22Rv1 (cell line): Measurements from ENCODE around the gene CTNND2.

Experiments used
- H3K27ac ChIP-seq: fragments of 450-650 bp; 2 replicates; pipeline ENCODE4 v1.5.1; 2017
- CTCF ChIP-seq: fragments of 450-650 bp; IDR thresholded peaks from 2 replicates; pipeline ENCODE4 v1.5.1; 2017; ENCODE audit warnings: mild to moderate bottlenecking
- ZFX ChIP-seq: fragments of 450-650 bp; IDR thresholded peaks from 2 replicates; pipeline ENCODE4 v1.6.1; 2017; ENCODE audit warnings: antibody characterized with exemption, borderline replicate concordance

CTNND2 gene

GRCh38 chr5:11247224-11247623 is 657.0 kb downstream of the CTNND2 start:
- H3K27ac ChIP-seq = no peak overlapping the region
- TF ChIP-seq CTCF = no peak
- TF ChIP-seq ZFX = no peak

- TF ChIP-seq CTCF = no peak
- no peak for TF ChIP-seq ZFX
- no peak overlapping the region for H3K27ac ChIP-seq
These were observed 663.7 kb downstream of the CTNND2 start for GRCh38 chr5:11240293-11241190.

GRCh38 chr5:11239261-11240015 is 664.8 kb downstream of the CTNND2 start:
- H3K27ac ChIP-seq = no peak overlapping the region
- TF ChIP-seq ZFX = no peak
- no peak for TF ChIP-seq CTCF

GRCh38 chr5:11234501-11234911 is 669.7 kb downstream of the CTNND2 start:
- TF ChIP-seq ZFX = no peak
- no peak for TF ChIP-seq CTCF
- H3K27ac ChIP-seq = no peak overlapping the region

- TF ChIP-seq ZFX (no peak), CTCF (no peak)
- no peak overlapping the region for H3K27ac ChIP-seq
These were observed 673.4 kb downstream of the CTNND2 start for GRCh38 chr5:11230890-11231289.

GRCh38 chr5:11227064-11227463 is 677.2 kb downstream of the CTNND2 start:
- TF ChIP-seq ZFX (no peak), CTCF (no peak)
- no peak overlapping the region for H3K27ac ChIP-seq
